HG02571 (cell line): Measurements from ENCODE around the gene SERHL2.
"Not testable (repeated sequence)": the region's sequence is repeated elsewhere in the genome, so short reads cannot be mapped to it uniquely, and the experiment has no call there.

Experiments used
- ATAC-seq: cut with Tn5 transposase; IDR thresholded peaks from one replicate; pipeline ENCODE4 v1.9.1; 2021; ENCODE audit warnings: mild to moderate bottlenecking, moderate library complexity; ENCODE audit not compliant: unreplicated experiment

Gene SERHL2

GRCh38 chr22:42571068-42571467 lies 17.3 kb downstream of the SERHL2 start:
- ATAC-seq, result not testable (repeated sequence)

- not testable (repeated sequence) for ATAC-seq
These were observed 20.3 kb downstream of the SERHL2 start for GRCh38 chr22:42574046-42574445.

- ATAC-seq, result not testable (repeated sequence)
These were observed 20.7 kb downstream of the SERHL2 start for GRCh38 chr22:42574468-42574867.

DNA sequence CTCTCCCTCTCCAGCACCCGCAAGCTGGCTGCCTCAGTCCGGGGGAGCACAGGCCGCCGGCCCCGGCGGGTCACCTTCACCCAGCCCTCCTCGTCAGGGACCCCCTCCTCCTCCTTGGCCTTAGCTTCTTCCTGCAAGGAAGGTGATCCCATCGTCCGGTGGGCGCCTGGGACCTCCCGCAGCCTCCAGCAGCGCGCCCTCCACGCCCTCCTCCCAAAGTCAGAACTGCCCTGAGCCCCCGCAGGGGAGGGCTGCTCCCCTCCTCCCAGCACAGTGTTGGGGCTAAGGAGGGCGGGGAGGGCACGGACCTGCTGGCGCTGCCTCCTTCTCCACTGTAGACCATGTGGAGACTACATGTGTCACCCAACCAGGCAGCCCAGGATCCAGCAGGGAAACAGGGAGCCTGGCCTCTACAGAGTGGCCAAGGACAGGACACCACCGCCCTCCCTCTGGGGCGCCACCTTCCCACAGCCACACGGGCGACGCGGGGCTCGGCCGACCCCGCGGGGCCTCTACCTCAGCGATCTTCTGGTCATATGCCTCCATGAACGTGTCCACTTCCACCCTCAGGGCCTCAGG lies 22.3 kb downstream of the SERHL2 start:
- ATAC-seq, result not testable (repeated sequence)

DNA sequence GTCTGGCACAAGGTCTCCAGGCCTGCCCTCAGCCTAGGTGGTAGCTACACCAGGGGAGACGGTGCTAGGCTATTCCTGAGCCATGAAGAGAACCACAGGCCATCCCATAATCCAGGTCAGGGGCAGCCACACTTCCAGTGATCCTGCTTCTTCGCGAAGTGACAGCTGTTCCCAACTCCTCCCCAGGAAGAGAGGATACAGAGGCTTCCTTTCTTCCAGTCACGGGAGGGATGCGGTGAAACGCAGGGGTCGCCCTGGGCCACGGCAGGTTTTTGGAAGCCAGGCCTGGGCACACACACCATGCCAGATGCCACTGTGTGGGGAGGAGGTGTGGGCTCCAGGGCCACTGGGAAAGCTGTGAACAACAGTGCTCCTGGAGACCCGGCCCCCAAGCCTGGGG lies 23.4 kb downstream of the SERHL2 start:
- not testable (repeated sequence) for ATAC-seq

- ATAC-seq, result no peak
These were observed 24.0 kb downstream of the SERHL2 start for GRCh38 chr22:42577623-42578240.

- ATAC-seq, result not testable (repeated sequence)
These were observed 26.3 kb downstream of the SERHL2 start for GRCh38 chr22:42580040-42580439.

DNA sequence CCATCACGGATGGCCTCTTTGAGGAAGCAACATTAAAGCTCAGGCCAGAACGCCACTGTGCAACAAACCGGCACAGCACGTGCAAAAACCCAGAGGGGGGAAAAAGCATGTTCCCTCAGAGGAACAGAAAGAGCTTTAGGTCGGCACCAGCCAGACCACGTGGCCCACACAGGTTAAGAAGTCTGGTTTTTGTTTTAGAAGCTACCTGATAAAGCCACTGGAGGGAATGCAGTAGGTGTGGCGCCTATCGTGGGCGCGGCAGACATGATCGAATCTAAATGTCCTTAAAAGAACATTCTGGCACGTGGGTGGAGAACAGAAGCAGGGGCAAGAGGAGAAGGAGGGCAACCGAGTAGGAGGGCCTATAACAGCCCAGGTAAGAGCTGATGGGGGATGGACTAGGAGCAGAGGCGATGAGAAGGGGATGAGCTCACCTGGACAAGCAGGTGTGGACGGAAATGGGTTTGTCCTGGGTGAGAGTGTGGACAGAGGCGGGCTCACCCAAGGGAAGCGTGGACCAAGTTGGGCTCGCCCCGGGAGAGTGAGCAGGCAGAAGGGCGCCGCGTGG lies 27.5 kb downstream of the SERHL2 start:
- not testable (repeated sequence) for ATAC-seq

GRCh38 chr22:42581762-42582716 lies 28.3 kb downstream of the SERHL2 start:
- no peak for ATAC-seq

DNA sequence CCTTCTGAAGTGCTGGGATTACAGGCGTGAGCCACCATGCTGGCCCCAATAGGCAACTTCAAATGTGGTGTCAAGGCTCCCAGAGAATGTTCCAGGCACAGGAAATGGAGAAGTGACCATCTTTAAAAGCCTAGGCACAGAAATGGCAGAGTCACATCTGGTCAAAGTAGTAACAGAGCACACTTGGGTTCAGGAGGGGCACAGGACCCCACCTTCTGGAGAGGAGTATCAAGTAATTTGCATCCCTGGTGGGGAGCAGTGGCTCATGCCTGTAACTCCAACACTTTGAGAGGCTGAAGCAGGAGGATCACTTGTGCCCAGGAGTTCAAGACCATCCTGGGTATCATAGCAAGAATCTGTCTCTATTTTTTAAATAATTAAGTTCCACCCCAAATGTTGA lies 29.2 kb downstream of the SERHL2 start:
- ATAC-seq, result no peak

DNA sequence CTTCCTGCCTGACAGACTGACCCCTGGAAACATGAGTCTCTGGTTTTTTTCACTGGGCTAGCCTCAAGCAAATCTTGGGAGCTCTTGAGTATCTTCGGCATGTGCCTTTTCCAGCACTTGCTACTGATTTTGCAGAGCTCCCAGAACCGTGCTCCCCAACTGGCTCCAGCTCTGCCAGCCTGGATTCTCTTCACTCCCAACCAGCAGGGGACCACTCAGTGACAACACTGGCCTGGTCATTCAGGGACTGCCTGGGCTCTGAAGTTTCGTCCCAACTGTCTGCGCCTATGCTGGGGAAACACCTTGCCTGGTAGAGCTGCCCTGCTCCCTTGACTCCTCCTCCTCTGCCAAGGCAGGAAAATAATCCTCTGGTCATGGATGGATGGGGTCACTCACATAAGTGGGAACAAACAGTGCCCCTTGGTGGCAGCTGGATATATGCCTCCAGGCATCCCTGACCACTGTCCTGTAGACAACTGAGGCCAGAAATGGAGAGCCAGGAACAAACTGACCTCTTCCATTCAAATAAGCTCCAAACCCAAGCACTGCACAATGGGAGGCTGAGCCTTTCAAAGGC lies 30.7 kb downstream of the SERHL2 start:
- ATAC-seq, result no peak

DNA sequence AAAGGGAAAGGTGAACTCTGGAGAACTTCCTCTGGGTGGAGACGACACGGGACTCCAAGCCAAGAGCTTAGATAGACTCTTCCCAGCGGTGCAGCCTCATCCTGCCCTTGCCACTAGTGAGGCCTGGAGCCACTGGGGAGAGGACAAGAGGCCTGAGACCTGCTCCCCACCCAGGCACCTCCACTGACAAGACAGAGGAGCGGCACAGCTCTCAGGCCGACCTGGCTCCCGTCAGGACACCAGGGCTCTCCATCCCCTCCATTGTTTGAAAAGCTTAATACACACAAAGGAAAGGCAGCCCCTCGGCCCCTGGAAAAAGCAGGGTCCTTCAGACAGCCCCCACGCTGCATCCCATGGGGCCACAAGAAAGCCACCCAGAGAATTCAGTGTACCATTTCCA lies 31.3 kb downstream of the SERHL2 start:
- no peak for ATAC-seq

GRCh38 chr22:42586381-42586780 lies 32.6 kb downstream of the SERHL2 start:
- no peak for ATAC-seq

DNA sequence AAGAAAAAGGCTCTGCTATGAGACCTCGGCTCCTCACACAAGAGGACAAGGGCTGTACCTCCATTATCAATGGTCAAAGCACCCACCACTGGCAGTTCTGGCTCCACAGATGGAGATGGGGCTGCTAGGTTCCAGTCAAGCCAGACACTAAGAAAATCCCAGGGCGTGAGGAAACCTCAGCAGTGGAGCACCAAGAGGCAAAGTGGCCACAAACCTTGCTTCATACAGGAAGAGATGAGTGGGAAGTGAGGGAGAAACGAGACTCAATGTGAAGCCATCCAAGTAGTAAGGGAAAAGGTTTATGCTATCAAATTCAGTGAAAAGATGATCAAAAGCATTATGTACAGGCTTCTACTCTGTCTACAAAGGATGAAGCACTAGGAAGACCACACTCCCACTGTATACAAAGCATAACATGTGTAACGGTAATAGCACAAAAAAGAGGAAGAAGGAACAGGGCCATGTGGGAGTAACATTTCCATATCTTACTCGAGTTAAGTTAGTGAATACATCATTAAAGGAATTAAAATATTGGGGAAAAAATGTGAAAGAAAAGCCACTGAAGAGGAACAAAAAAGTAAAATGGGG lies 33.9 kb downstream of the SERHL2 start:
- ATAC-seq, result no peak

DNA sequence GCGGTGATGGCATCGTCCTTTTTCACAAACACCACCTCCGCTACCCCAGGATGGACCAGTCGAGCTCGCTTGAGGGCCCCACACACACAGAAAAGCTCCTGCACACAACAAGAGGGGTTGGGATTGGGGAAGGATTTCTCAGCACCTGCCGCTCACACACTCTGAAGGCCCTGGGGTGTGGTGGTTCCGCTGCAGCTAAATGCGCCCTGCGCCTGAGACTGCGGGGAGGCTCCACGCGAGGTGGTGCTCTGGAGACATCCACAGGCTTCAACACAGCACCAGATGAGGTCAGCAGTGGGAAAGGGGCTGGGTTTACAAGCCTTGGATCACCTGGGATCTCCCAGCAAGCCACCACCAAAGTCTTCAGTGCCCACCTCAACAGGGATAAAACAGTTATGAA lies 38.2 kb downstream of the SERHL2 start:
- no peak for ATAC-seq

DNA sequence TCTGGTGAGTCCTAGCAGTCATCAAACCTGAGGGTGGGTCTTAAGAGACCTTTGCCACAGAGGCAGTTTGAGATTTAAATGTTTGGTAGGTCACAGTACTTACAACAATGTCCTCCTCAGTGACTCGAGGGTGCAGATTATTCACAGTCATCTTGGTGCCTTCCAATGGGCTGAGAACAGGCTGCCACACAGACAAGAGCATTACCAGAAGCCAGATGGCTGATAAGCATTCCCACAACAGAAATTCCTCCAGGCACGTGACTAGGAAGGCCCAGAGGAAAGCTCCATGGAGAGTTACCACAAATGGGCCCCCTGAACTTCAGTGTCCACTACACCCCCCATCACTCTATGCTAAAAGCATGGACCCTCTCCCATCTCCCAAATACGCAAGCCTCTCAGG lies 41.7 kb downstream of the SERHL2 start:
- ATAC-seq, result no peak

- no peak for ATAC-seq
These were observed 42.6 kb downstream of the SERHL2 start for GRCh38 chr22:42596336-42596735.

GRCh38 chr22:42596863-42597530 lies 43.2 kb downstream of the SERHL2 start:
- ATAC-seq, result no peak

DNA sequence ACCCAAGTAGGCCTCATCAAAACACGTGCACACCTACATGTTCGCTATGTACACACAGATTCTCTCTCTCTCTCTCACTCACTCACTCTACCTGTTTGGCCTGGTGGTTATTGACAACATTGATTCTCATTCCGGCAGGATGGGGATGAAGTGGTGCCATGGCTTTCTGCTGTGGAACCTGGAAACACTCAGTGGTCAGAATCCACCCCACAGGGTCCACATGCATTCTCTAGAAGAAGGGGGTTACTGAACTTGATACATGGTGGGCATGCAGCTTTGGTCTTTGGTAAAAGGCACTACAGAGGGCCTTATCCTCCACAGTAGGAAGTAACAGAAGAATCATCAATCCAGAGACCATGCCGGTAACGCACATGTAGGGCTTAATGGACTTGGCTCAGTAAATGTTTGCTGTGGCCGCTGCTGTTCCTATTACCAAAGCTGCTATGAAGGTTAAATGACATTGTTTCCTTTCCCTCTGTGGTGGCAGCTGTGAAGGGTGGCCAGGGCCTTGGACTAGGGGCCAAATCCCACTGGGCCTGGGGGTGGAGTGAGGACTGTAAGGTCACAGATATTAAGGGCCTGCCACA lies 48.2 kb downstream of the SERHL2 start:
- ATAC-seq, result no peak

DNA sequence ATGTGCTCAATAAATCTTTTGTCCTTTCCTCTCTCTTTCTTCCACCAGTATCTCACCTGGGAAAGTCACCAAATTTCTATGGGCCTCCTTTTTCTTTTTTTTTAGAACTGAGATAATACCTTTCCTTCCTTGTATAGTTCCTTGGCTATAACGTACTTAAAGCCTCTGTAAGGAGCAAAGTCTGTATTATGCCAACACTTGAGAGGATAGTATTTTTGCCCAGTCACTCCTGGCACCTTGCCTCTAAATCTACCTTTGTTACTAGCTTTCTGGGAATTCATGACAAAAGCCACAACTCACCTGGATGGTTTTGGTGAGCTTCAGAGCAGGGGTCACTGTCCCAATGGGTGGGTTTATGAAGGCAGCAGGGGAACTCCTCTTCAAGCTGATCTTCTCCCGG lies 48.7 kb downstream of the SERHL2 start:
- no peak for ATAC-seq
